Peyer's patch (tissue), 4 donors: ENCODE measurements around the gene FN1.
"Not testable (repeated sequence)": the region's sequence is repeated elsewhere in the genome, so short reads cannot be mapped to it uniquely, and the experiment has no call there.

Experiments used
- POLR2A ChIP-seq, 2 donors: fragments of 450-650 bp; IDR thresholded peaks; one replicate each; pipeline ENCODE4 v1.5.1; 2017; ENCODE audit warnings: antibody characterized with exemption in 2 of 2, mild to moderate bottlenecking in 2 of 2, moderate library complexity in 2 of 2
- TF ChIP-seq, protein P1 (sequence below), 6 experiments: fragments of 450-650 bp in 4 of 6; fragments of 200-600 bp in 2 of 6; sonication (generic) in 1 of 6; IDR thresholded peaks; one replicate each; pipeline ENCODE4 v1.5.1; 2017 to 2019; ENCODE audit warnings: antibody characterized with exemption in 6 of 6, mild to moderate bottlenecking in 3 of 6, moderate library complexity in 1 of 6

- TF ChIP-seq, protein P1, sequence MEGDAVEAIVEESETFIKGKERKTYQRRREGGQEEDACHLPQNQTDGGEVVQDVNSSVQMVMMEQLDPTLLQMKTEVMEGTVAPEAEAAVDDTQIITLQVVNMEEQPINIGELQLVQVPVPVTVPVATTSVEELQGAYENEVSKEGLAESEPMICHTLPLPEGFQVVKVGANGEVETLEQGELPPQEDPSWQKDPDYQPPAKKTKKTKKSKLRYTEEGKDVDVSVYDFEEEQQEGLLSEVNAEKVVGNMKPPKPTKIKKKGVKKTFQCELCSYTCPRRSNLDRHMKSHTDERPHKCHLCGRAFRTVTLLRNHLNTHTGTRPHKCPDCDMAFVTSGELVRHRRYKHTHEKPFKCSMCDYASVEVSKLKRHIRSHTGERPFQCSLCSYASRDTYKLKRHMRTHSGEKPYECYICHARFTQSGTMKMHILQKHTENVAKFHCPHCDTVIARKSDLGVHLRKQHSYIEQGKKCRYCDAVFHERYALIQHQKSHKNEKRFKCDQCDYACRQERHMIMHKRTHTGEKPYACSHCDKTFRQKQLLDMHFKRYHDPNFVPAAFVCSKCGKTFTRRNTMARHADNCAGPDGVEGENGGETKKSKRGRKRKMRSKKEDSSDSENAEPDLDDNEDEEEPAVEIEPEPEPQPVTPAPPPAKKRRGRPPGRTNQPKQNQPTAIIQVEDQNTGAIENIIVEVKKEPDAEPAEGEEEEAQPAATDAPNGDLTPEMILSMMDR (IDR thresholded peaks at IDR 0.05), result not testable (repeated sequence)
- TF ChIP-seq POLR2A (IDR thresholded peaks at IDR 0.05), result not testable (repeated sequence)
Observed at GRCh38 chr2:215408441-215408840, 27.4 kb downstream of the FN1 start.
